Inferior parietal cortex (tissue), 1 donor: ENCODE results near the gene WNT6.

Experiments used
- DNase-seq: peaks from one replicate; pipeline ENCODE4 v3.0.0-alpha.2; 2016; ENCODE audit errors: extremely low spot score

Gene WNT6

DNA sequence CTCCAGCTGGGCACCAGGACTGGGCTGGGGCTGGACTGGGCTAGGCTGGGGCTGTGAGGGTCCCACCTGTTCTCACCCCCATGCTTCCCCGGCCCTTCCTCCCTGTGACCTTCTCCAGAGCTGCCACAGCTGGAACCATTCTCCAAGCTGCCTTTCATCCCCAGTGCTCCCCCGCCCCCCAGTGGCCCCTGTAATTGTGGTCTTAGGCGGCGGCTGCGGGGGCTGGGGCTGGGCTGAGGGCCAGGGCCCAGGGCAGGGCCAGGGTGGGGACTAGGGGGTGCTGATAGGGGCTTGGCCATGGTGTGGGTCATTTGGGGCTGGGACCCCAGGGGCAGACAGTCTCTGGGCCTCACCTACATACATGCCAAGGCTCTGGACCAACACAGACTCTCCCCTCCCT is 18.3 kb downstream of the WNT6 start:
- no peak for DNase-seq

DNA sequence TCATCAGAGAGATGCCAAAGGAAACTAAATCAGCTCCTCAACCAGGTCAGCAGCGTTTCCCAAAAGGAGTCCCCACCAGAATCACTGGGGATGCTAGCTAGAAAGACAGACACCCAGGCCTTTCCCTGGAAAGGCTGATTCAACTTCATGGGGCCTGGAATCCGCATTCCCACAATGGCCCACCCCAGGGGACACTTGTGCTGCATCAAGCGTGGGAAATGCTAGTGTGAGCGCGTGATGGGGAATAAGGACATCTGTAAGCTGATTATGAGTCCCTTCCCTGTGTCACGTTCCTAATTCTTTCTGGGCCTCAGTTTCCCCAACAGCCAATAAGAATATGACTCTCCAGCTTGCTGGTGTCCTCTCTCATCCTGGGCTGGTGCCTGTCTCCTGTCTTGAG is 18.9 kb downstream of the WNT6 start:
- no peak for DNase-seq

DNA sequence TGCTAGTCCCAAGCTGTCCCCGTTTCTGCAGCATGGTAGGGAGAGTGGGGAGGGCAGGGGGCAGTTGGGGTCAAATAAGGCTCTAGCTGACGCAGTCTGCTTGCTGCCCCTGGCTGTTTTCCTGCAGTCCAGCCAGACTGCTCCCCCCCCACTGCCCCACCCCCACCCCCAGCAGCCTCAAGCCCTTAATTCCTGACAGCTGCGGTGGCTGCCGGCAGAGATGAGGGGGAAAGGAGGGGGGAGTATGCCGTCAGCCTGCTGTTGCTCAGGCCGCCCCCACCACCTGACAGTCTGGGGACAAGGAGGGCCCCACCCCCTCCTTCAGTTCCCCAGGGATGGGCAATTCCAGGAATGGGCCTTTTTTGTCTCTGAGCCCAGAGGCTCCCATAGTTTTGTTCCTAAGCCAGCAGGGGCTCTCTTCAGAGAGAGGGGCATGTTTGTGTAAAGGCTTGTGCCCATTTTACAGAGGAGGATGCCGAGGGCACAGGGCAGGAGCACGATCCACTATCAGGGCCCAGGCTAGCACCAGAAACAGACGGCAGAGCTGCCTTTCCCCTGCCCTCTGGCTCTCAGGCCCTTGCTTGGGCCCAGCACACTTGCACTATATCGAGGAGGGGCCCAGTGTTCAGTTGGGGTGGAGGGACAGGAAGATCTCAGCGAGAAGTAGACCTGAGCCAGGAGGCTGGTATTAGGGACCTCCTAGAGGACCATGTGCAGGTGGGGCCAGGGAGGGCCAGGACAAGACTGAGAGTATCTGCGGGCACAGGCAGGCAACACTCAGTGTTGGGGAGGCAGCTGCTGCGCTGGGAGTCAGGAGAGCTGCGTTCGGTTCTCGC is 19.5 kb downstream of the WNT6 start:
- DNase-seq, result no peak

DNA sequence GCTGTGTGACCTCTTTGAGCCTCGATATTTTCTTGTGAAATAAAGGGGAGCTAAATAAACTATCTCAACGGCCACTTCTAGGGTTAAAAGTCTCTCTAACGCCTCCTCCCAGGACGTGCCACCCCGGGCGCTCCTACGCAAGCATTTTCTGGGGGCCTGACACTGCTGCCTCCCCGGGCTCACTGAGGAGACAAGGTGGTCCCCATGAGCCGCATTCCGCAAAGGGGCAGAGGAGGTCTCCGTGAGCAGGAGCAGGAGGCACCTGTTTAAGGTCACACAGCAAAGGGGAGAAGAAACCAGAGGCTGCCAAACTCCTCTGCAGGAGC is 20.1 kb downstream of the WNT6 start:
- no peak for DNase-seq

DNA sequence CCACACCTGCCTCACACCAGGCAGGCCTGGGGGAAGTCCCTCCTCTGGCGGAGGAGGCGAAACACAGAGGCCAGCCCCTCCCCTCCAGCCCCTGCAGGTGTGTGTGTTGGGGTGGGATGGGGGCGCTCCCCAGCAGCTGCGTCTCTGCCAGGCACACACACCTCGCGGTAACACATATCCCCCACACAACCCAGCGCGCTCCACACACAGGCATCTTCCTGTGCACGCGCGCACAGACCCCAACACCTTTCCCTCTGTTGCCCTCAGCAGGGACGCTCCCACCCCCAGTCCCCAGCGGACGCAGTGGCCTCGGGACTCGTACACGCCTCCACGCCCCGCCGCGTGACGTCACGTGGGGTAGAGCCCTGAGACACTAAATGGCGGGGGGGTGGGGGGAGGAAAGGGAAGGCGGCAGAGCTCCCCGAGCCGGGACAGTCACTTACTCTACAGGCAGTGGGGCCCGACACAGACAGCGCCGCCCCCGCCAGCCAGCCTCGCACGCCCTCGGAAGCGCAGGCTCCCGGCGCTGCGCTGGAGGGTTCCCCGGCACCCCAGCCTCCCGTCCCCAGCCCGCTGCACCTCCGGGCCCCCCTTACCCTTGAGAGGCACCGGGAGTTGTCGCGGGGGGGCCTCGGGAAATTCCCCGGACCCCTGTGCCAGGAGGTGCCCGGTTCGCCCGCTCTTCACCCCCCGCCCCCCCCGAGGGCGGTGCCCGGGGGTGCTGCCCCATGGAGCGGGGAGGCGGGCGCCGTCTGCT is 20.7 kb downstream of the WNT6 start, which contains the start of gene WNT10A:
Gene WNT10A, plus strand, starts transcription at position 751 of the 757 bp plus-strand sequence. CDS start 144 bp downstream, outside the sequence.
- DNase-seq, result no peak

DNA sequence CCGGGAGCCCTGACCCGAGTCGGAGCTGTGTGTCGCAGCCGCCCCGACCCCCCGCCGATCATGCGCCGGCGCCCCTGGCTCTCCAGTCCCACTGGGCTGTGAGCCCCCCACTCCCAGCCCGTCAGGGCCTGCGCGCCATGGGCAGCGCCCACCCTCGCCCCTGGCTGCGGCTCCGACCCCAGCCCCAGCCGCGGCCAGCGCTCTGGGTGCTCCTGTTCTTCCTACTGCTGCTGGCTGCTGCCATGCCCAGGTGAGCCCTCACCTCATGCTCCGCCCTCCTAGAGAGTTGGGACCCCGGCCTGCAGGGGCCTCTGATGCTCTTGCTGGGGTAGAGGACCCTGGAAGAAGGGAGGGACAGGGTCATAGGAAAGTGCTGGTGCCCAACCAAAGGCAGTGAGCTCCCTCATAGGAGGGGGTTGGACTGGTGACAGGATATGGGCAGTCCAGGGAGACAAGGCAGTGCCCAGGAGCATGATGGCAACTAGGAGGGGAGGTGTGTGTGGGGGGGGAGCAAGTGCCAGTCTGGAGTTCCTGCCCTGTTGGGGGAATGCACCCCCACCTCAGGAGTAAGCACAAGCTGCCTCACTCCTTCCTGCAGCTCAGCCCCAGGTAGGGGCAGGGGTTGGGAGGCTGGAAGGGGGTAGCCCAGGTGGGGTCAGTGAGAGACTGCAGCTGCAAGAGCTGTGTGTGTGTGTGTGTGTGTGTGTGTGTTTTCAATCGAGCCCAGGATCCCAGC is 21.4 kb downstream of the WNT6 start:
- no peak for DNase-seq

DNA sequence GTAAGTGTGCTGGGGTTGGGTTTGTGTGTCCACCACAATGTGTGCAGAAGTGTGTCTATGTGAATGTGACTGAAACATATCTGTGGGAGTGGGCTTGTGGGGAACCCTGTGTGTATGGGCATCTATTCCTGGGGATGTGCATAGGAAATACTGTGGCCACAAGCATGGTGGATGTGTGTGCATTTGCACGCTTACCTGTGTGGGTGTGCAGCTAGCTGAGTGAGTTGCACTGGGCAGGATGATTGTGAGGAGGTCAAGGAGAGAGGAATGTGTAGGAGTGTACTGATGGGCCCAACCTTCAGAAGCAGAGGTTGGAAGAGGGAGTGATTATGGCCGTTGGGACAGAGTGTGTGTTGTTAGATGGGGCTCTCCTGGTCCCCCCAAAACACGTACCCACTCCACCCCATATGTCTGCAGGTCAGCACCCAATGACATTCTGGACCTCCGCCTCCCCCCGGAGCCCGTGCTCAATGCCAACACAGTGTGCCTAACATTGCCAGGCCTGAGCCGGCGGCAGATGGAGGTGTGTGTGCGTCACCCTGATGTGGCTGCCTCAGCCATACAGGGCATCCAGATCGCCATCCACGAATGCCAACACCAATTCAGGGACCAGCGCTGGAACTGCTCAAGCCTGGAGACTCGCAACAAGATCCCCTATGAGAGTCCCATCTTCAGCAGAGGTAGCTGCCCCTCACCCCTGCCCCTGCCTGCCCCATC is 22.3 kb downstream of the WNT6 start:
- no peak for DNase-seq

DNA sequence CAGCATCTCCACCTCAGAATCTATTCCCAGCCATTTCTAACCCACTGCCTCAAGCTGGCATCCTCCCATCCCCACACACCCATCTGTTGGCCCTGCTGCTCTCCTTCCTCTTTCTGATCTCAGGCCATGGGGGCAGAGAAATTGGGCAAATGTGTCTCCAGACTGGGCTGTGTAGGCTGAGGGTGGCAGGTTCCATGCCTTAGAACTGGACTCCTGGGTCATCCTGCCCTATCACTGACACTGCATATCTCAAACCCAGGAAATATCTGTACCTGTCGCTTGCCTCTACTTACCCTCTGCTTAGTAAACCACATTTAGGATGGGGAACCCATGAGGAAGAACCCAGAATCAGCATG is 22.8 kb downstream of the WNT6 start:
- DNase-seq, result no peak

DNA sequence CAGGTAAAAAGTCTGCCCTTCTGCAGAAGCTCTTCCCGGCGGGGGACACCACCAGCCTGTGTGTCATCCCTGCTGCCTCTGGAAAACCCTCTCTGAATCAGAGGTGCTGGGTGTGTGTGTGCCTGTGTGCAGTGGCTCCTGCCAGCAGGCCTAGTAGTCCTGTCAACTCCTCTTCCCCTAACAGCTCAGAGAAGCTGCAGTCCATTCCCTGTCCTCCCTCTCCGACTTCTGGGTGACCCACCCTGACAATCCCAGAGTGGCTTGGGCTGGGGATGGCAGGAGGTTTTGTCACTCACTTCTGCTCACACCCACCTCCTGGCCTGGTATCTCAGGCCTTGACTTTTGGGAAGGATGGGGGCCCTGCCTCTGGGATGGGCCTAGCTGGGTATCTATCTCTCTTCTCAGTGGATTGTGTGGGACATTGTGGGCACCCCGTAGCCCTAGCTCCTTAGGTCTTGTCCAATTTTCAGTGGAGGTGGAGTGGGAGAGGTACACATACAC is 23.3 kb downstream of the WNT6 start:
- no peak for DNase-seq

DNA sequence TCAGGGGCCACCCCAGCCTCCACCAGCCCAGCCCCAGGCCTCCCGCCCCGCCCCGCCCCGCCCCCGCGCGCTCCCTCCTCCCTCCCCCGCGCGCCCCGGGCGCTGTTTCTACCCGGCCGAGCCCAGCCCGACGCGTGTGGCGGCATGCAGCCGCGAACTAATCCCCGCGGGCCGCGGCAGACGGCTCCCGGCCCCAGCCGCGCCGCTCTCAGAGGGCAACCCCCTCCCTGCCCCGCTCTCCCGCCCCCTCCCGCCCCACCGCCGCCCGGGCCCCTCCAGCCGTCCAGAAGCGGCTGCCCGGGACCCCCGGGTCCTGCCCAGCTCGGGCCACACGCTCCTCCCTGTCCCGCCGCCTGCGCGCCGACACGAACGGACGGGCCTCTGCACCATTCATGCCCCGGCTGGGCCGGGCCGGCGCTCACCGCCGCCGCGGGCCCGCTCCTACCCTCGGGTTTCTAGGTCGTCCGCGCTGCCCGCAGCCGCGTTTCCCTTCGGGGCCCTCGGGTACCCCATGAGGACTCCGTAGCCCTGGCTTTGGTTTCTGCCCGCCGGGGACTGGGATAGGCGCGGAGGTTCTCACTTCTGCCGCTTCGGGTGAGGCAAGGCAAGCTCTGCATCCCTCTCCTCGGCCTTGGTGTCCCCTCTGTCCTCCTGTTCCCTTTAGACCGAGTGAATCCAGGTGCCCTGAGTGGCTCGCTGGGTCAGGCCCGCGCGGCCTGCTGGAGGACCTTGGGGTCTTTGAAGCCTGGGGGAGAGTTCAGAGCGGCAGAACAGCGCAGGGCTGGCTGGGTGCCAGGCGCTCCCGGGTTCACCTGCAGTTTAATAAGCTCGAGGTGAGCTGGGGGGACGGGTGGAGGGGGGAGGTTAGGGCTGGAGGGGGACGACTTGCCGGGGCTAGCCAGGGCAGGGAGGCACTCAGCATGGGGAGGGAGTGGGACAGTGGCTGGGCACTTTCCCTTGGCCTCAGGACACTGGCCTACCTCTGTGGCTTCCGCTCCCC is 24.2 kb downstream of the WNT6 start:
- DNase-seq, result no peak

DNA sequence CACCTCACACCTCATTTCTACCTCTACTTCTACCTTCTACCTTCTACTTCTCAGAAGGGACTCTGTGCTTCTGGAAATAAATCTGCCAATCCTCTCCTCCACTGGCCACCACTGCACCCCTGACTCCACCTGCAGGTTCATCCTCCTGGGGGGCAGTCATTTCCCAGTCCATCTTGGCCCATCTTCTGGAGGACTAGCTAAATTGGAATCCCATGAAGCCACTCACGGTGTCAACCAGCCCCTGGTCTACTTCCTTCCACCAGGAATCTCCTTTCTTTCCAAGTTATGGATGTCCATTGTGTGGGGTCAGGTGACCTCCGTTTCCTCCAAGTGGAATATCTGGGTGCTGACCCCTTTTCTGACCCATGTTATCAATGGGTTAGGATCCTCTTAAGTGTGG is 24.9 kb downstream of the WNT6 start:
- DNase-seq, result no peak

DNA sequence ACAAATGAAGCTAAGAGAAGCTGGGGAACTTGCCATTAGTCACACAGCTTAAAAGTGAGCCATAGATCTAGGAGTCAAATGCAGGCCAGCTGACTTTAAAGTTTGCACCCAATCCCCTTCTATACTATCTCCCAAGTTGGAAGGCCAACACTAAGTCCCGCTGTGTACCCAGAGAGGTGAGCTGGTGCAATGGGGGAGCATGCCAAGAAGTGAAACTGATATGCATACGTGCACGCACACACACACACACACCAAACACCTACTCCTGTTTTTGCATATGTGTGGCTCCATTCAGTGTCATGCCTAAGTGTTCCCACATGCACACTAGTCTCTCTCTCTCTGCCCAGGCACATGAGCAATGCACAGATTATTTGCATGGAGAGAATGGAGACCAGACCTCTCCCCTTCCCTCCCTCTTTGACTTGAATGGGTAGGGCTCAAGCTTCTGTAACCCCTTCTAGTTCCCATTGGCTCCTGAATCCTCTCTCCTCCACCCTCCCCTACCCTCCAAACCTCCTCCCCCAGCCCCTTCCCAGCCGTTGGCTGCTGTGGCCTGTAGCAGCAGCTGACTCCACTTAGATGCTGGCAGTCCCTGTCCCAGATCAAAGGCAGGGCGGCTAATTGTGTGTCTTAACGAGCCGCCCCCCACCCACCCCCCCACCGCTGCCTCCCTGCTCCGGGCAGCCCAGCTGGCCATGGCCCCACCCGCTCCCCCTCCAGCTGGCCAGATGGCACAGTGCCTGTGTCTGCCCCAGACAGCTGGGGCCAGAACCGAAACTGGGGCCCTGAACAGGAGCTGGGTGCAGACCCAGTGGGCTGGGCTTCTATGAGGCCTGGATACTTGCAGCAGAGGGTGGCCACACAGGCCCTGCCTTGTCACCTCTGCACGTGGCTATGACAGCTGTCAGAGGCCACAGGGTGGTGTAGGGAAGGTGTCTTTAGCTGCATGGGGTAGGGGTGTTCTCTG is 26.7 kb downstream of the WNT6 start:
- DNase-seq, result no peak

DNA sequence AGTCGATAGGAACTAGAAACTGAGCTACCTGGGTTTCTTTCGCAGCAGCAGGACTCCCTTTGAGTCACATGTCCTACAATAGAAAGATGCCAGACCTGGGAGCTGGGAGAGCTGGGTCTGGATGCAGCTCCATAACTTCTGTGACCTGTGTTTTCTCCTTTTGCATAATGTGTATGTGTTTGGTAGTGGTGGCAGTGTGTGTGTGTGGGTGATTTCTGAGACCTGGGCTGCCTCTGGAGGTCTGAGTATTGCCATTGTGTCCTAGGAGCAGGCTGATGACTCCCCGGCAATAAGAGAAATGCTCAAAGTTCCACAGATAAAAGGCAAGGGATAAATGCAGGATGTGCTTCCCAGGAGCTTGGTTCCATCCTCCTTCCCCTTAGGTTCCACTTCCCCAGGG is 27.5 kb downstream of the WNT6 start:
- DNase-seq, result no peak

DNA sequence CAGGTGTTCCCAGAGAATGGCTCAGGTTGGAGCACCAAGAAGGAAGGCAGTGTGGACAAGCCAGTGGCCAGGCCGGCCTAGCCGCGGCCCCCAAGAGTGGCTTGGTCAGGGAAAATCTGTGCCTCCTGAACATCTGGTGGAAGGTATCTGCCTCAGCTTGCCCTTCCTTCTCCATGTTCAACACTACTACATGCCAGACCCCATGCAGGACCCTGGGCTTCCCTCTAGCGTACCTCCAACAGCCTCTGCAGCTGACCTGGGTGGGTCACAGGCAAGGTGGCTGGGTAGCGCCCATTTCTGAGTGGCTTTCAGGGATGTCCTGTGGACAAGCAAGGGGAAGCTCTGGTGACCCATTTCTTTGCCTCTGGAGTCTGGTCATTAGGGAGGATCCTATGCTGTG is 28.7 kb downstream of the WNT6 start:
- no peak for DNase-seq

DNA sequence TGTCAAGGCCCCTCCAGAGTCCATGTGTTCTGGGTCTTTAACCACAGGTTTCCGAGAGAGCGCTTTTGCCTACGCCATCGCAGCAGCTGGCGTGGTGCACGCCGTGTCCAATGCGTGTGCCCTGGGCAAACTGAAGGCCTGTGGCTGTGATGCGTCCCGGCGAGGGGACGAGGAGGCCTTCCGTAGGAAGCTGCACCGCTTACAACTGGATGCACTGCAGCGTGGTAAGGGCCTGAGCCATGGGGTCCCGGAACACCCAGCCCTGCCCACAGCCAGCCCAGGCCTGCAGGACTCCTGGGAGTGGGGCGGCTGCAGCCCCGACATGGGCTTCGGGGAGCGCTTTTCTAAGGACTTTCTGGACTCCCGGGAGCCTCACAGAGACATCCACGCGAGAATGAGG is 30.3 kb downstream of the WNT6 start:
- no peak for DNase-seq

DNA sequence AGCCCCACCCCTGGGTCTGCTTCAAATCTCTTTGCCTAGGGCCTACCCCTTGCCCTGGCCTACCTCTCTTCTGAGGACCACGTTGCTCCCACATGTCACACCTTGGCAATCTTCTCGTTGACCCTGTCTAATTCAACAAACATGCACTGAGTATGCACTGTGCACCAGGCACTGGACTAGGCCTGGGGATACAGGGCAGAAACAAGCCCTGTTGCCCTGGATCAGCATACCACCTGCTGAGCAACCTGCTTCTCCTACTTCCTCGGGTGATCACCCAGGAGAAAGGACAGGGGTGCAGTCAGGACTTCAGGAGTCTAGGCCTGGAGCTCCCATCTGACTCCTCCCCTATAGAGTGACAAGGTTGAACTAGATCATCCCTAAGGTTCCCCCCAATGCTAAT is 30.8 kb downstream of the WNT6 start:
- DNase-seq, result no peak

DNA sequence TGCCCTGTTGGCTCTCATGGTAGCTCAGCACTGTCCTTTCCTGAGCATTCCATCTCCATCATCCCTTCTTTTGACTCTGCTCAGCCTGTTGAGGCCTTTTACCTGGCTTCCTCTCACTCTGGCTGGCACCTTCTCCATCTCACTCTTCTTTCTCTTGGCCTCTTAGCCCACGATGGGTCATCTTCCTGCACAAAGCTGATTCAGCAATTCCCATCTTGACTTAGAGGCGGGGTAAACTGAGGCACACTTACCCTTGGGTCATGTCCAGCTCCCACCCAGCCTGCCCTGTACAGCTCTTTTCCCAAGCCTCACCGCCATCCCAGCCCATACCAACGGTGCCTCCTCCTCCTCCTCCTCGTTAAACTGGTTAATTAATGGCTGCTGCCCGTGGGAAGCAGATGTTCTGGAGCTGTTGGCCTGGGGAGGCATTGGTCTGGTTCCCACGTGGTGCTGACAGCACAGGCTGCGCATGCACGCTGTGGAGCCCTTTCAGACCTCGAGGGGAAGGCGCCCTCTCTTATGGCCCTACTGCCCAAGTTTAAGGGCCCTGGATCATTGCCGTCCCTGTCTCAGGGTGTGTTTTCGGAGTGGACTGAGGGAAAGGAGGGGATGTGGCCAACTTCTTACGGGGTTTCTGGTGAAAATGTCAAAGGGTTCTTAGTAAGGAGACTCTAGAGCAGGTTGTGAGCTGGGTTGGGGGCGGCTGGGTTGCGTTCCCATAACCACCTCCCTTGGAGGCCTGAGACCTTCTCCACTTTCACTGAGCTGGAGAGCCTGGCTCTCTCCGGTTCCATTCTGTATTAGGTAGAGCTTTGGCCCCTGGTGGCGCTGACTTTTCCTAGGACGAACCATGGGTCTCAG is 31.9 kb downstream of the WNT6 start:
- no peak for DNase-seq

DNA sequence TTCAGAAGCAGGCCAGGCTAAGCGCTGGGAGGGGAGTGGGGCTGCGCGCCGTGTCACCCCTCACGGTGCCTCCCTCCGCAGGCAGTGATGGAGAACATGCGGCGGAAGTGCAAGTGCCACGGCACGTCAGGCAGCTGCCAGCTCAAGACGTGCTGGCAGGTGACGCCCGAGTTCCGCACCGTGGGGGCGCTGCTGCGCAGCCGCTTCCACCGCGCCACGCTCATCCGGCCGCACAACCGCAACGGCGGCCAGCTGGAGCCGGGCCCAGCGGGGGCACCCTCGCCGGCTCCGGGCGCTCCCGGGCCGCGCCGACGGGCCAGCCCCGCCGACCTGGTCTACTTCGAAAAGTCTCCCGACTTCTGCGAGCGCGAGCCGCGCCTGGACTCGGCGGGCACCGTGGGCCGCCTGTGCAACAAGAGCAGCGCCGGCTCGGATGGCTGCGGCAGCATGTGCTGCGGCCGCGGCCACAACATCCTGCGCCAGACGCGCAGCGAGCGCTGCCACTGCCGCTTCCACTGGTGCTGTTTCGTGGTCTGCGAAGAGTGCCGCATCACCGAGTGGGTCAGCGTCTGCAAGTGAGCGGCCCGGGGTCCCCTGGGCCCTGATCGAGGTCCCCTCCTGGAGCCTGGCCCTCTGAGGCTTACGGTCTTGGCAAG is 33.2 kb downstream of the WNT6 start:
- DNase-seq, result no peak
